Mesenchymal stem cell (in vitro differentiated cells and primary cell): Measurements from ENCODE around the gene SLC35G1.

Source experiments
- DNase-seq: peaks from one replicate; pipeline ENCODE4 v3.0.0-alpha.2; 2013
- H2AFZ ChIP-seq: one replicate; pipeline ENCODE4 v1.6.1; 2013; ENCODE audit warnings: low read depth, mild to moderate bottlenecking, control low read depth, inconsistent platforms, low read length, moderate library complexity
- H2AK5ac ChIP-seq: 2 replicates; pipeline ENCODE4 v1.6.1; 2013; ENCODE audit warnings: low read length, moderate library complexity, mild to moderate bottlenecking, inconsistent platforms; ENCODE audit not compliant: severe bottlenecking
- H2BK120ac ChIP-seq: one replicate; pipeline ENCODE4 v1.6.1; 2013; ENCODE audit warnings: low read depth, mild to moderate bottlenecking, inconsistent platforms, low read length, moderate library complexity
- H2BK12ac ChIP-seq, 2 experiments: one replicate each; pipeline ENCODE4 v1.6.1; 2013; ENCODE audit warnings: inconsistent platforms in 2 of 2, low read length in 2 of 2, mild to moderate bottlenecking in 2 of 2, moderate library complexity in 2 of 2, control low read depth in 1 of 2
- H2BK15ac ChIP-seq: one replicate; pipeline ENCODE4 v1.6.1; 2013; ENCODE audit warnings: mild to moderate bottlenecking, low read depth, inconsistent platforms; ENCODE audit not compliant: poor library complexity, severe bottlenecking
- H2BK5ac ChIP-seq: 2 replicates; pipeline ENCODE4 v1.6.1; 2013; ENCODE audit warnings: low read depth, mild to moderate bottlenecking, low read length, control low read depth, inconsistent platforms; ENCODE audit not compliant: poor library complexity, severe bottlenecking
- H3K14ac ChIP-seq, 2 experiments: one replicate each; pipeline ENCODE4 v1.6.1; 2013; ENCODE audit warnings: inconsistent platforms in 2 of 2, low read length in 2 of 2, control low read depth in 1 of 2, mild to moderate bottlenecking in 1 of 2, moderate library complexity in 1 of 2
- H3K18ac ChIP-seq, 2 experiments: one replicate each; pipeline ENCODE4 v1.6.1; 2013; ENCODE audit warnings: inconsistent platforms in 2 of 2, low read length in 2 of 2, control low read depth in 1 of 2, low read depth in 1 of 2, mild to moderate bottlenecking in 1 of 2
- H3K23ac ChIP-seq, 2 experiments: one replicate each; pipeline ENCODE4 v1.6.1; 2013; ENCODE audit warnings: inconsistent platforms in 2 of 2, low read length in 2 of 2, mild to moderate bottlenecking in 2 of 2, moderate library complexity in 2 of 2, control low read depth in 1 of 2
- H3K27ac ChIP-seq: 2 replicates; pipeline ENCODE4 v1.5.1; 2013; ENCODE audit warnings: mild to moderate bottlenecking, moderate library complexity, low read length, control low read depth, inconsistent platforms; ENCODE audit not compliant: poor library complexity, severe bottlenecking
- H3K27me3 ChIP-seq, 2 experiments: 2 replicates each; pipeline versions ENCODE4 v1.6.1 to v1.7.0; 2013; ENCODE audit warnings: low read length in 2 of 2, mild to moderate bottlenecking in 2 of 2, moderate library complexity in 2 of 2, control low read depth in 1 of 2, inconsistent platforms in 1 of 2; ENCODE audit not compliant: control insufficient read depth in 1 of 2, insufficient read depth in 1 of 2
- H3K36me3 ChIP-seq, 2 experiments: 2 replicates each; pipeline versions ENCODE4 v1.6.1 to v1.7.0; 2013; ENCODE audit warnings: low read length in 2 of 2, control low read depth in 1 of 2, inconsistent platforms in 1 of 2, low read depth in 1 of 2, mild to moderate bottlenecking in 1 of 2; ENCODE audit not compliant: insufficient read depth in 2 of 2, control insufficient read depth in 1 of 2
- H3K4ac ChIP-seq, 2 experiments: one replicate each; pipeline ENCODE4 v1.6.1; 2013; ENCODE audit warnings: inconsistent platforms in 2 of 2, low read length in 2 of 2, mild to moderate bottlenecking in 2 of 2, moderate library complexity in 2 of 2, control low read depth in 1 of 2, low read depth in 1 of 2
- H3K4me1 ChIP-seq: 2 replicates; pipeline ENCODE4 v1.6.1; 2013; ENCODE audit warnings: low read depth, low read length, control low read depth; ENCODE audit not compliant: control insufficient read depth, insufficient read depth
- H3K4me2 ChIP-seq: 2 replicates; pipeline ENCODE4 v1.6.1; 2013; ENCODE audit warnings: low read length, mild to moderate bottlenecking, inconsistent platforms; ENCODE audit not compliant: poor library complexity, severe bottlenecking
- H3K4me3 ChIP-seq, 2 experiments: 2 replicates each; pipeline versions ENCODE4 v1.5.1 to v1.7.0; 2013; ENCODE audit warnings: low read length in 2 of 2, mild to moderate bottlenecking in 2 of 2, control low read depth in 1 of 2, low read depth in 1 of 2; ENCODE audit not compliant: insufficient read depth in 1 of 2
- H3K79me1 ChIP-seq: replicated peaks from 2 replicates; pipeline ENCODE4 v1.6.1; 2013; ENCODE audit warnings: mild to moderate bottlenecking, control low read depth, low read length, inconsistent platforms; ENCODE audit not compliant: poor library complexity, severe bottlenecking
- H3K9ac ChIP-seq: 2 replicates; pipeline ENCODE4 v1.7.0; 2013; ENCODE audit warnings: mild to moderate bottlenecking, low read length, moderate library complexity
- H3K9me3 ChIP-seq: 2 replicates; pipeline ENCODE4 v1.7.0; 2013; ENCODE audit warnings: mild to moderate bottlenecking, low read length; ENCODE audit not compliant: control insufficient read depth
- H4K8ac ChIP-seq: one replicate; pipeline ENCODE4 v1.6.1; 2013; ENCODE audit warnings: inconsistent platforms, mild to moderate bottlenecking, low read length, moderate library complexity
- H4K91ac ChIP-seq: one replicate; pipeline ENCODE4 v1.6.1; 2013; ENCODE audit warnings: mild to moderate bottlenecking, low read length, inconsistent platforms
- WGBS: methylation state at CpG from one replicate; pipeline ENCODE4 v1.1.7; 2013; ENCODE audit warnings: mixed read lengths; 5-methylcytosine and 5-hydroxymethylcytosine counted together

The SLC35G1 gene

DNA sequence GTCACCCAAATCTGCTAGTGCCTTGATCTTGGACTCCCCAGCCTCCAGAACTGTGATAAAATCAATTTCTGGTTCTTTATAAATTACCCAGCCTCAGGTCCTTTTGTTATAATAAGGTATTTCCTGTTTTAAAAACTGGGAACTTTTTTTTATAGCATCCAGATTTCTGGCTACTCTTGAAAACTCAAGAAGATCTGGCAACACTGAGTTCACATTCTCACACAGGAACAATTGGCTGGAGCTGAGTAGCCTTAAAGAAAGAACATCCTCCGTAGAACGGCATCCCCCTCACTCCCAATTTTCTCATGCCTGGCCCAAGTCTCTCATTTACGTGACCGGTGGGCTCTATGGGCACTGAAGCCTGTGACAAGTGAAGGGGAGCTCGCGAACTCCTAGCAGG is 47.1 kb downstream of the SLC35G1 start:
- no peak overlapping the region for H3K23ac ChIP-seq
- H3K27ac ChIP-seq, result no peak overlapping the region
- no peak overlapping the region for H3K18ac ChIP-seq
- no peak overlapping the region for H3K9ac ChIP-seq
- no peak overlapping the region for H4K91ac ChIP-seq
- no peak overlapping the region for H2BK12ac ChIP-seq
- no peak overlapping the region for H4K8ac ChIP-seq
- H3K4me2 ChIP-seq, result no peak overlapping the region
- H2BK5ac ChIP-seq, result no peak overlapping the region
- H2AK5ac ChIP-seq, result no peak overlapping the region
- no peaks in the 10 kb centered on the region for H3K9me3 ChIP-seq
- H3K79me1 ChIP-seq, result no peaks in the 10 kb centered on the region
- no peak overlapping the region for H3K4me3 ChIP-seq
- H3K36me3 ChIP-seq, result no peaks in the 10 kb centered on the region
- H3K4ac ChIP-seq, result no peak overlapping the region
- peaks cover 1% of the 10 kb centered on the region for H3K4me1 ChIP-seq
- WGBS, result 91% methylated on average over 6 of the region's 6 CpGs
- H2BK15ac ChIP-seq, result no peak overlapping the region
- H3K27me3 ChIP-seq, result no peaks in the 10 kb centered on the region
- no peak for DNase-seq
- no peak overlapping the region for H3K14ac ChIP-seq
- no peak overlapping the region for H2BK120ac ChIP-seq
- no peak overlapping the region for H2AFZ ChIP-seq

DNA sequence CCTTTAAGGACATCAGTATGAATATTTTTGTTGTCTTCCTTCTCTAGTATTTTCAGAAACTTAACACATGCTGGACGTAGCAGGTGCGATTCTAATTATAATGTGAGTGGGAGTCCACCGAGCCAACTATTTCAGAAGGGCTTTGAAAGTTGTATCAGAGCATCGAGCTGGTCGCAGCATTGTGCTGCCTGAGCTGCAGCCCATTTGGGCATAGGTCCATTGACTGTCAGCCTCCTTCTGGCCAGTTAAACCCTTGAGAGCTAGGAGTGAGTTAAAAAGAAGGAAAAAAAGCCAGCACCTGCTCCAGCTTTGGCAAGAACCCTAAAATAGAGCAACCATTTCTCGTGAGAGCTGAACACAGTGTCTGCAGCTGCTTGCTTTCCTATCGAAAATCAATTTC is 47.8 kb downstream of the SLC35G1 start:
- Histone ChIP-seq H3K9ac (no peak overlapping the region), H3K23ac (no peak overlapping the region), H3K79me1 (no peaks in the 10 kb centered on the region), H3K4me2 (no peak overlapping the region), H3K18ac (no peak overlapping the region), H4K8ac (no peak overlapping the region), H3K4me3 (no peak overlapping the region), H2BK120ac (no peak overlapping the region), H2AFZ (no peak overlapping the region), H3K27me3 (no peaks in the 10 kb centered on the region), H2BK5ac (no peak overlapping the region), H3K36me3 (no peaks in the 10 kb centered on the region), H3K14ac (no peak overlapping the region), H4K91ac (no peak overlapping the region), H3K9me3 (no peaks in the 10 kb centered on the region), H2BK15ac (no peak overlapping the region), H2BK12ac (no peak overlapping the region), H2AK5ac (no peak overlapping the region), H3K4me1 (peaks cover 1% of the 10 kb centered on the region), H3K27ac (no peak overlapping the region), H3K4ac (no peak overlapping the region)
- 95% methylated on average over 6 of the region's 7 CpGs for WGBS
- no peak for DNase-seq

DNA sequence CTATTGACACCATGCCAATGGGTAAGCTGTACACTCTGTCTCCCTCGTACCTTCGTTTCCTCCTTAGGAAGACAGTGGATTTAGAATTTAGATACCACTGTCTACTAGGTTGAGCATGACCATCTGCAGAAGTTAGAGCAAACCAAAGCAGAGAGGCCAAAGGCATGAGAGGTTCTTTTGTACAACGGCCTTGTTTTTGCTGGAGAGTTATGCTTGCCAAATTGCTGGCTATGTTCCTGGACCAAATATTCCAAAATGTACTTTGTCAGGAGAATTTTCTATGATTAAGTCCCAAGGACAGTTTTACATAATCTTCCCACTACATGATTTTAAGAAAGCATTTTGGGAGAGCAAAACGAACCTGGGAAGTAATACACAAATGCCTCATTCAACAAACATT is 52.0 kb downstream of the SLC35G1 start:
- Histone ChIP-seq H3K4me1 (peaks cover 9% of the 10 kb centered on the region), H3K27ac (no peak overlapping the region), H3K9me3 (no peaks in the 10 kb centered on the region), H4K91ac (no peak overlapping the region), H3K4ac (no peak overlapping the region), H3K27me3 (no peaks in the 10 kb centered on the region), H3K14ac (no peak overlapping the region), H2BK5ac (no peak overlapping the region), H2AFZ (no peak overlapping the region), H2AK5ac (peak overlapping the region; percentile 87), H2BK15ac (no peak overlapping the region), H3K9ac (no peak overlapping the region), H3K4me2 (no peak overlapping the region), H2BK120ac (no peak overlapping the region), H3K18ac (no peak overlapping the region), H2BK12ac (no peak overlapping the region), H3K36me3 (no peaks in the 10 kb centered on the region), H3K79me1 (no peaks in the 10 kb centered on the region), H3K23ac (no peak overlapping the region), H3K4me3 (no peak overlapping the region), H4K8ac (no peak overlapping the region)
- DNase-seq, result no peak
- 100% methylated on average over 3 of the region's 4 CpGs for WGBS

DNA sequence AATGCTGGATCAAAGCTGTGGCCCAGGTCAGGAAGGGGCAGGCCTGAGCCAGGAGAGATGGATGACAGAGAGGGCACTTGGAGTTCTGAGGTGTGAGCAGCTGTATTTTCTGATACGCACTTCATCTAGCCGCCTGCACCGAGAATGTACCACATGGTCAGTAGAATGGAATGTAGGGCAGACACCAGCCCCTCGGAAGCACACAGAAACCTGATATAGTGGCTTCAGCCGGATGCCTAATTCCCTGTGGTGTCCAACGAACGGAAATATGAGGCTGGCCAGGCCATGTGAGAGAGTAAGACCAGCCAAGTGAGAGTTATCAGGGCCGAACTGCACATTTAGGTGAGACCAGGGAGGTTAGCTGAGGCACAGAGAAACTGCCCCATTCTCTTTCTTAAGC is 53.3 kb downstream of the SLC35G1 start:
- DNase-seq, result peak; percentile 44
- Histone ChIP-seq H3K36me3 (no peaks in the 10 kb centered on the region), H4K8ac (no peak overlapping the region), H3K9ac (no peak overlapping the region), H3K23ac (no peak overlapping the region), H3K4me3 (no peak overlapping the region), H3K27me3 (no peaks in the 10 kb centered on the region), H3K4me2 (no peak overlapping the region), H3K14ac (peak overlapping the region in 1 of 2 experiments; percentile 49), H3K4ac (no peak overlapping the region), H3K27ac (peak overlapping the region; percentile 94), H4K91ac (no peak overlapping the region), H3K18ac (no peak overlapping the region), H2AFZ (no peak overlapping the region), H2AK5ac (peak overlapping the region; percentile 94), H3K9me3 (no peaks in the 10 kb centered on the region), H2BK12ac (peak overlapping the region in 1 of 2 experiments; percentile 43), H2BK5ac (peak overlapping the region; percentile 40), H2BK15ac (no peak overlapping the region), H3K79me1 (no peaks in the 10 kb centered on the region), H2BK120ac (no peak overlapping the region), H3K4me1 (peaks cover 9% of the 10 kb centered on the region)
- WGBS, result 44% methylated on average over 8 of the region's 8 CpGs
